Coronary artery (tissue), 2 donors: Measurements from ENCODE around the gene NADK.
A peak's percentile ranks its signal among the peaks of the same experiment; 100 is the strongest.
"Not testable (repeated sequence)": the region's sequence is repeated elsewhere in the genome, so short reads cannot be mapped to it uniquely, and the experiment has no call there.

ENCODE experiments used
- DNase-seq: peaks from one replicate; pipeline ENCODE4 v3.0.0-alpha.2; 2017; ENCODE audit warnings: low spot score
- H3K27ac ChIP-seq, 2 donors: fragments of 200-600 bp; sonication (generic); one replicate each; pipeline ENCODE4 v1.5.1; 2016 to 2019
- H3K4me3 ChIP-seq: fragments of 200-600 bp; sonication (generic); 2 replicates; pipeline ENCODE4 v1.5.1; 2016; ENCODE audit warnings: mild to moderate bottlenecking, moderate library complexity
- TF ChIP-seq, protein P1 (sequence below): fragments of 200-600 bp; sonication (generic); IDR thresholded peaks from one replicate; pipeline ENCODE4 v1.5.1; 2019; ENCODE audit warnings: antibody characterized with exemption

NADK gene

DNA sequence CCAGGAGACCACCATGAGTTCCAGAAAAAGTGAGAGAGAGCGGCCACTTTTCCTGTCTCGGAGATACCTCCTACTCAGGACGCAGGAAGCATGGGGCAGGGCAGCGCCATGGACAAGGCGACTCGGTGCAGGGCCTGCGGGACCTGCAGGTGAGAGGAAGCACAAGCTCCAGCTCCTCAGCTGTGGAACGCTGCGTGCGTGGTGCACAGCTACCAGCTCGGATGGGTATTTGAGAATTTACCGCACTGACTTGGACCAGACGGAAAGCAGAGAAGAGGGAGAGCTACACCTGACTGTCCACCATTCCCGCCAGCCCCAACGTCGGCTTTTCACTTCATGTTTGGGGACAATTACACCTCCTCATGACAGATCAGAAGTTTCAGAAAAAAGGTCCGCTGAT is 45.9 kb downstream of the NADK start:
- Histone ChIP-seq H3K27ac (no peak overlapping the region), H3K4me3 (no peak overlapping the region)
- DNase-seq = peak; percentile 65
- TF ChIP-seq, protein P1, sequence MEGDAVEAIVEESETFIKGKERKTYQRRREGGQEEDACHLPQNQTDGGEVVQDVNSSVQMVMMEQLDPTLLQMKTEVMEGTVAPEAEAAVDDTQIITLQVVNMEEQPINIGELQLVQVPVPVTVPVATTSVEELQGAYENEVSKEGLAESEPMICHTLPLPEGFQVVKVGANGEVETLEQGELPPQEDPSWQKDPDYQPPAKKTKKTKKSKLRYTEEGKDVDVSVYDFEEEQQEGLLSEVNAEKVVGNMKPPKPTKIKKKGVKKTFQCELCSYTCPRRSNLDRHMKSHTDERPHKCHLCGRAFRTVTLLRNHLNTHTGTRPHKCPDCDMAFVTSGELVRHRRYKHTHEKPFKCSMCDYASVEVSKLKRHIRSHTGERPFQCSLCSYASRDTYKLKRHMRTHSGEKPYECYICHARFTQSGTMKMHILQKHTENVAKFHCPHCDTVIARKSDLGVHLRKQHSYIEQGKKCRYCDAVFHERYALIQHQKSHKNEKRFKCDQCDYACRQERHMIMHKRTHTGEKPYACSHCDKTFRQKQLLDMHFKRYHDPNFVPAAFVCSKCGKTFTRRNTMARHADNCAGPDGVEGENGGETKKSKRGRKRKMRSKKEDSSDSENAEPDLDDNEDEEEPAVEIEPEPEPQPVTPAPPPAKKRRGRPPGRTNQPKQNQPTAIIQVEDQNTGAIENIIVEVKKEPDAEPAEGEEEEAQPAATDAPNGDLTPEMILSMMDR = no peak

DNA sequence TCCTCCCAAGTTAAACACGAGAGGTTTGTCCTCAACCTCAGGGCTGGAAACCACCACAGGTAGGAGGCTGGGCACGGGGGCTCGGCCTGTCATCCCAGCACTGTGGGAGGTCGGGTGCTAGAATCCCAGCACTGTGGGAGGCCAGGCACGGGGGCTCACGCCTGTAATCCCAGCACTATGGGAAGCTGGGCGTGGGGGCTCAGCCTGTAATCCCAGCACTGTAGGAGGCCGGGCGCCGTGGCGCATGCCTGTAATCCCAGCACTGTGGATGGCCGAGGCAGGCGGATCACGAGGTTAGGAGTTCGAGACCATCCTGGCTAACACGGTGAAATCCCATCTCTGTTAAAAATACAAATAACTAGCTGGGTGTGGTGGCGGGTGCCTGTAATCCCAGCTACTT is 47.4 kb downstream of the NADK start:
- peak; percentile 58 for DNase-seq
- H3K27ac ChIP-seq = no peak overlapping the region
- TF ChIP-seq, protein P1 = no peak
- H3K4me3 ChIP-seq = no peak overlapping the region

DNA sequence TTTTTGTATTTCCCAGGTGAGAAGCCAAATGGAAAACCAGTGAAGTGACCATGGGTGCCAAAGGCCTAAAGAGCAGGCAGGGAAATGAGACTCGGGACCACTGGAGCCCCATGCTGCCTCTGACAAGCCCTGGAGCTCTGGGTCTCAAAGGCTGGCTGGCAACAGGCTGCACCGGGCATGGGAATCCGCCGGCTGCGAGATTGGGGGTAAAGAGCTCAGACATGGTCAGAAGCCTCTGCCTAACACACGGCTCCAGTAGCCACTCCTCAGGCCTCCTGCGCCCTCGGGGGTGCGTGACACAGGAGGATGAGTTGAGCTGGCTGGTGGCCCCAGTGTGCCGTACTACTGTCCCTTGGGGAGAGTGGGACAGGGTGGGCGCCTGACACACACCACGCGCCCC is 48.0 kb downstream of the NADK start:
- not testable (repeated sequence) for H3K27ac ChIP-seq, H3K4me3 ChIP-seq, DNase-seq

DNA sequence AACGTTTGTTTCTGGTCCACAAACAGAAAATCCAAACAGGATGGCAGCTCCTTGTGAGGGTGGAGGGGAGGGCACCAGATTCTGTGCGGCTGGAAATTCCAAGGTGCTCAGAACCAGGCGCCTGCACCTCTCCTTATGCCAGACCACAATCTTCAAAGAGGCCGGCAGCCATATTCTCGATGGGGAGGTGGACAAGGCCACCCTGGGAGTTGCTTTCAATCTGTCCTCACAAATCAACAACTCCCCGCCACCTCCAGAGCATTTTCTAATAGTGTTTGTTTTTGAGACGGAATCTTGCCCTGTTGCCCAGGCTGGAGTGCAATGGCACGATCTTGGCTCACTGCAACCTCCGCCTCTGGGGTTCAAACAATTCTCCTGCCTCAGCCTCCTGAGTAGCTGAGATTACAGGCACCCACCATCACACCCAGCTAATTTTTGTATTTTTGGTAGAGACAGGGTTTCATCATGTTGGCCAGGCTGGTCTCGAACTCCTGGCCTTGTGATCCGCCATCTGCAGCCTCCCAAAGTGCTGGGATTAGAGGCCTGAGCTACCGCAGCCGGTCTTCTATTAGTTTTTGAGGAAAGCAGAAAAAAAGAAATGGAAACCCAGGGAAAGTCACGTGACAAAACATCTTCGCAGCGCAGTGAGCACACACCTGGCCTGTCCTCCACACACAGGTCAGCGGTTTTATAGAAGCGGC is 49.0 kb downstream of the NADK start:
- peak overlapping the region in 1 of 2 donors; percentile 53 for H3K27ac ChIP-seq

DNA sequence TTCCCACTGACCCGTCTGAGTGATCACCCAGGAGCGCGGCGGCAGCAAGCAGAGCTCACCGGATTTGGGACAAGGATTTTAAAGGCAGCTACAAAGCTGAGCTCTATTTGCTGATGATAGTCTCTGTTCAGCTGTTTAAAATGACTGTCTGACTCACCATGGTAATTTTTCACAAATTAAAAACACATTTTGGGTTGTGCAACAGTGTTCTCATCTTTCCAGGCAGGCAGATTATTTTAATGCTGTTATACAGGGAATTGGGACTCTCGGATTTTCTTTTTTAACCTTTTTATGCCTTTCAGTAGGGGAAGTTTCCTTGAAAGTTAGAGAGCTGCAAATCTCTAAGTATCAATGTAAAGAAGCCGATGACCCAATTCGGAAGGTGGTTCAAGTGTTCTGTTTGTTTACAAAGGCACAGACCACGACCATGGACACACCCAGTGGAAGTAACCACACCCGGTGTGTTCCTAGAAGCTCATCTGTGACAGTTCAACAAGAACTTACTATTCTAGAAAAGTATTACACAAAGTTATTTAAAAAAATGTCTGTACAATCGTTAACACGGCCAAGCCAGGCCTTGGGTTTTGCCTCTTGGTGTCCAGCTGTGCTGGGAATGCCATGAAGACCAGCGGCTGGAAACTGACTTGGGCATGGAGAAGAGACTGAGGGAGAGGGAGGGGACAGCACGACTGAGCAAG is 49.8 kb downstream of the NADK start:
- DNase-seq = peak; percentile 26
- peak overlapping the region in 1 of 2 donors; percentile 53 for H3K27ac ChIP-seq
- not testable (repeated sequence) for H3K4me3 ChIP-seq

More for the DNA sequence above, 49.0 kb downstream of the NADK start:
- not testable (repeated sequence) for H3K4me3 ChIP-seq
- peak; percentile 16 for DNase-seq

DNA sequence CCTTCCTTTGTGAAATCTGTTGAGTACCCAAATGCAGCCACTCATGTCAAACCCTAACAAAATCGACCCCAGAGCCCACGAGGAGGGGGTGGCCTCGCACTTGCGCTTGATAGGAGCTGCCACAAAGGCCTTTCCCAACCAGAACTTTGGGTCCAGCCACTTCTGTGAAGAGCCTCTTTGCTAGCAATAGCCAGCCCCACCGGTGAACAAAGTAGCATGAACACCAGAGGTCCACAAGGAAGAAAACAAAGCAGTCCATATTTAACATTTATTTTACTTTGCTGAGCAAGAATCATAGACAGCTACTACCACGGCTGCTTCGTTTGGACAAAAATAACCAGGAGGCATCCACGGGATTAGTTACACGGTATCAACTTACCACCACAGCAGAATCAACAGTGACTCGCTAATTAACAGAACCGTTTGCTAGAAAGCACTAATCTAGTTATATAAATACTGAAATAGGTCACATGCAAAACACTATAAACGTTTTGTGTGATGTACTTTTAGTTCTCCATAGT is 51.1 kb downstream of the NADK start:
- not testable (repeated sequence) for H3K27ac ChIP-seq, H3K4me3 ChIP-seq
- DNase-seq = peak; percentile 53

DNA sequence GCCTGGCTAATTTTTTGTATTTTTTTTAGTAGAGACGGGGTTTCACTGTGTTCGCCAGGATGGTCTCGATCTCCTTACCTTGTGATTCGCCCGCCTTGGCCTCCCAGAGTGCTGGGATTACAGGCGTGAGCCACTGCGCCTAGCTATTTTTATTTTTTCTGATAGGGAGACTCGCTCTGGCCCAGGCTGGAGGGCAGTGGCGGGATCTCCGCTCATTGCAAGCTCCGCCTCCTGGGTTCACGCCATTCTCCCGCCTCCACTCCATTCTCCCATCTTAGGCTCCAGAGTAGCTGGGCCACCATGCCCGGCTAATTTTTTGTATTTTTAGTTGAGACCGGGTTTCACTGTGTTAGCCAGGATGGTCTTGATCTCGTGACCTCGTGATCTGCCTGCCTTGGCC is 52.2 kb downstream of the NADK start:
- H3K27ac ChIP-seq = not testable (repeated sequence)

DNA sequence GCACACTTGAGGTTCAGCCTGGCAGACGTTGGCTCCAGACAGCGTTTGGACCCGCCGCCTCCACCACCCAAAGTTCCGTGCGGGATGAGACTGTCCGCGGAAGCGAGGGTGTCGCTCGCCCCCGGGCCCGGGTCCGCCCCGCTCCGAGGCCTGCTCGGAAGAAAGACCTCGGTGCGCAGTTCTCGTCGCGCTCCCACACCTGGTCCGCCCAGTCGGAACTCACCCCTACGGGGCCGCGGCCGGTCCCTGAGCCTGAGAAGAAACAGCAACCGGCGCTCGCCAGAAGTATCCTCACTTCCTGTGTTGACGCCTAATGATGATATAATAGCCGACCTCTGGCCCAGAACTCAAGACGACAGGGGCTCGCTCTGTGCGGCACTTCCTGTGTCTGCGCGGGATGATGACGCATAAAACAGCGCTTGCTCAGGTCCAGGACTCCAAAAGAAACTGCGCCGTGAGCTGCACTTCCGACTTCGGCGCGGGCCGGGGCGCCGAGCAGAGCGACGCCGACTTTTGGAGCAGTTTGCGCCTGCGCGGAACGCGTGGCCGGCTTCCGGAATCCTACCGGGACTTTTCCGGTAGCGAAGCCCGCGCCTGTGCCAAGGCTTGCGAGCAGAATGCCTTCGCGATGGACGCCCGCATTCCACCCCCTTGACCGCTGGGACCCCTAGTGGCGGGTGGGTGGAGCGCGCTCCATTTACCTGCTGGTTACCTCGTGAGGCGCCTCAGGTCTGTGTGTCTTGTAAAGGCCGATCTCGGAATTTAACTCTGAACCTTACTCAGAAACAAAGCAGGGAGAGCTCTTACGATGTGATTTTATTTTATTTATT is 54.0 kb downstream of the NADK start, which contains the start of gene CDK11A:
Gene CDK11A, minus strand, starts transcription at position 323 of the 830 bp plus-strand sequence. CDS start 1,539 bp downstream, outside the sequence.
- H3K4me3 ChIP-seq = peak within 1 kb of the TSS; percentile 86
- DNase-seq = peak; percentile 99
- H3K27ac ChIP-seq = peak within 1 kb of the TSS; percentile 76 to 94

More for the DNA sequence above, 52.2 kb downstream of the NADK start:
- DNase-seq = peak; percentile 62
- not testable (repeated sequence) for H3K4me3 ChIP-seq

DNA sequence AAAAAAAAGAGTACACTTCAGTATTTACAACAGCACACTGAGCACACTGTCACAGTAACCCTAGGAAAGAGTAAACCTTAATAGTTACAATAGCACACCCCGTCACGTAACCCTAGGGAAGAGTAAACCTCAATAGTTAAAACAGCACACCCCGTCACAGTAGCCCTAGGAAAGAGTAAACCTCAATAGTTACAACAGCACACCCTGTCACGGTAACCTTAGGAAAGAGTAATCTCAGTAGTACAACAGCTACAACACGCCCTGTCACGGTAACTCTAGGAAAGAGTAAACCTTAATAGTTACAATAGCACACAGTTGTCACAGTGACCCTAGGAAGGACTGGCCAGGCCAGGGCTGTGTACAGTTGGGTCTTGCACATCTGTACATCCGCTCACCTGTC is 57.1 kb downstream of the NADK start:
- Histone ChIP-seq H3K4me3 (no peak overlapping the region), H3K27ac (no peak overlapping the region)
- TF ChIP-seq, protein P1 = no peak
- peak; percentile 4 for DNase-seq

DNA sequence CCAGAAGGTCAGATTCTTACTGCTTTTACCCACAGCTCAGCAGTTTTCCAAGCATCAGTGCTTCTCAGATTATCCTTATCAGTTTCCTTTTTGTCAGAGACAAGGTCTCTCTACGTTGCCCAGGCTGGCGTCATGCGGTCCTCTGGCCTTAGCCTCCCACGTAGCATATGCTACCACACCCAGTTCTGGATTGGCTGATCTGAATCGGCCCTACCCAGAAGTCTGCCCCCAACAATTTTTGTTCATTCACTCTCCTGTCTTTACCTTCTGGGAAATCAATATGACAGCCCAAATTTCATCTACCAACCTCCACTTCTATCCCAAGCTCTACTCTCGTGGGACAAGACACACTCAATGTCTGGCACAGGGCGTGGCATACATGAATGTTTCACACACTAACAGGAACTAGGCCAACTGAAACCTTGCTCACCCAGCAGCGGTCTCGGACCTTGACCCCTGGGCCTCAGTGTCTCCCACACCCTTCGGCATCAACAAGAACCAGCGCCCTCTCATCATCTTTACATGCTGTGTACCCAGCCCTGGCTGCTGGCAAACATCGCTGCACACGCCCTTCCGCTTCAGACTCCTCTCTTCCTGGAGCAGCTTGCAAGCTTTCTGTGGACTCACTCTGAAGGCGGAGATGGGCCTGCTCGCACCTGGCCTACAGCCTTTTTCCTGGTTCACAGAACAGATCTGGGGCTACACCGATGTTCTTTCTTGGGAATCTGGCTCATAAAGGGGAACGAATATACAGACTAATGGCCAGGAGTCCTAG is 63.0 kb downstream of the NADK start:
- peak; percentile 4 for DNase-seq
- H3K27ac ChIP-seq = not testable (repeated sequence)

DNA sequence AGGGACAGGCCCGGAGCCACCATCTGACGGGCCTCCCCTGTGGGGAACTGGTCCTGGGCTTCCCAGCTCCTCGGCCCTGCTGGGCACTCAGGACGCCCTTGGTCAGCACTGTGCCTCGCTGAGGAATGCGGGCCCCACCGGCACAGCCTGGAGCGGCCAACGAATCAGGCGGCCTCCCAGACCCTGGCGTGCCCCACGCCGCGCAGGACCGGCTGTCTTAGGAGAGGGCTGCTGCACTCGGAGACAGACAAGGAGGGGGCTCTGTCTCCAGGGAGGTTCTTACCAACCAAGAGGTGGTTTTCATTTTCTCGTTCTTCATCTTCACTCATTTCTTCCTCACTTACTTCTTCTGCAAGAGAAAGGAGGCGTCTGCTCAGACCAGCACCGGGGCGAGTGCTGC is 70.4 kb downstream of the NADK start:
- H3K4me3 ChIP-seq, DNase-seq, H3K27ac ChIP-seq: not testable (repeated sequence)

More for the DNA sequence above, 63.0 kb downstream of the NADK start:
- not testable (repeated sequence) for H3K4me3 ChIP-seq

DNA sequence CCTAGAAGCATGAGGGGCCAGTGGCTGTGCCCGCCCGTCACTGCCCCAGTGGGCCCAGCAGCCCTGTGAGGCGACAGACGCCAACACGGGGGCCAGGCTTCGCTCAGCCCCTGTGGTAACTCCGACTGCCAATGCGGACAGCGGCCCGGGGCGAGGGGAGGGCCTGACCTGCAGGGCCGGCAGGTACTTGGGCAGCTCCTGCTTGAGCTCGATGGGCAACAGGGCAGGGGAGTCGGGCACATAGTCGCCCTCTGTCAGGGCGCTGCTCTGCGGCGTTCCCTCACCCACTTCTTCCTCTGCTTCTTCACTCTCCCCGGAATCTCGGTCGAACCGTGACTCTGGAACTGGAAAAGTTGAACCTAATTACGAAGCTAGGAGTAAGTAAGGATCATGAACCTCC is 71.0 kb downstream of the NADK start:
- peak; percentile 29 for DNase-seq
- not testable (repeated sequence) for H3K4me3 ChIP-seq, H3K27ac ChIP-seq

DNA sequence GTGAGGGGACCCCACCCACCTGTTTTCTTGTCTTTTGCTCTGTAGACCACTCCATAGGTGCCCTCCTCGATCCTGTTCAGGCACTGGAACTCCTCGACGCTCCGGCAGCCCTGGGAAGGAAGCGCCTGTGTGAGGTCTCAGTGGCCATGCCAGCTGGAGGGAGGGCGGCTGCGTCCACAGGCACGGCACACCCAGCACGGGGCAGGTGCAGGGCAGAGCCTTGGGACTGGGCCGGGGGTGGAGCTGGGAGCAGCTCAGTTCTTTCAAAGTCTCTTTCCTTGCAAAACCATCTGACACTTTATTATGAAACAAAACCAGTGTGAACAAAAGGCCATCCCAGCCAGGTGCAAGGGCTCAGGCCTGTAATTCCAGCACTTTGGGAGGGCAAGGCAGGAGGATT is 72.6 kb downstream of the NADK start:
- not testable (repeated sequence) for H3K4me3 ChIP-seq, H3K27ac ChIP-seq
- peak; percentile 12 for DNase-seq

DNA sequence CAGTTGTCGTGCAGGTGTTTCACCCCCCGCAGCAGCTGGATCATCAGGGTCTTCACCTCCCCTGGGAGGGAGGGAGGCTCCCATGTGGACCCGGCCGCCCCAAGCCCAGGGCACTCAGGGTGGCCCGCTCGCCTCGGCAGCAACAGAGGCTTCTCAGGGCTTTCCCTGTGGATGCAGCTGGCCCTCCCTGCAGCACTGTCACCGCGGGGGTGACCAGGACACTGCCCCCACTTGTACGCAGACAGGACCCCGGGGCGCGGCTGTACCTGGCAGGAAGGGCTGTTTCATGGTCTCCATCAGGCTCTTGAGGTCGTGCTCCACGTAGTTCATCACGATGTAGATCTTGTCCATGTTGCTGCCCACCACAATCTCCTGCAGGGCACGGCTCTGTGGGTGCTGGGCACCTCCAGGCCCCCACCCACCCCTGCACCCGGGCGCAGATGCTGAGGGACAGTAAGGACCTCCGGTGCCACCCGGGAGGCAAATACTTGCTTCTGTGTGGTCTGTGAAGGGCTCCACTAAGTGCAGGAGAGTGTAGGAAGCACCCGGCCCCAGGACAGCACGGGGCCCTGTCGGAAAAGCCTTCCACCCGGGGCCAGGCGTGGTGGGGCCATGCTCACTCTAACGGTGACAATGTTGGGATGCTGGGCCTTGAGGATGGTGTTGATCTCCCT is 73.8 kb downstream of the NADK start:
- H3K4me3 ChIP-seq, H3K27ac ChIP-seq: not testable (repeated sequence)
- DNase-seq = peak; percentile 16
